Daoy (cell line): ENCODE data around the gene OR7G3. TPM values are rescaled to one million over a fixed set of nuclear protein-coding genes. Genes with fewer than 3 reads are reported as not detected.

ENCODE experiments used
- DNase-seq: peaks from one replicate; pipeline ENCODE4 v3.0.0-alpha.2; 2015; ENCODE audit warnings: low read depth
- total RNA-seq: library from RNA; depleted of rRNA; stranded (reverse); fragments of >200 nt; shearing (Covaris generic); gene quantifications from 2 replicates; pipeline ENCODE4 v1.2.3, GENCODE V29; 2014; rRNA removed

OR7G3 gene
- total RNA-seq, 1 experiment from 2014 or later, result not detected

- DNase-seq, result no peak
These were observed 19.4 kb downstream of the OR7G3 start, which contains the start of gene OR7G2 for GRCh38 chr19:9107375-9107774. OR7G2 (minus strand) TSS chr19:9107475; CDS start chr19:9103243, 4,232 bp downstream.

- DNase-seq, result no peak
These were observed 40.0 kb downstream of the OR7G3 start, which contains the start of gene OR1M1 for GRCh38 chr19:9086761-9087160. OR1M1 (plus strand) TSS chr19:9087061; CDS start chr19:9093245, 6,184 bp downstream.

GRCh38 chr19:9078651-9079050, 48.1 kb downstream of the OR7G3 start:
- no peak for DNase-seq

GRCh38 chr19:9076901-9077300, 49.8 kb downstream of the OR7G3 start:
- no peak for DNase-seq

Other genes with a start within 250 kb of the OR7G3 start
- gene MUC16, start 116.5 kb downstream of the OR7G3 start, total RNA-seq, result not detected in 2 replicates
- not detected in 2 replicates for gene OR1M1, start 39.9 kb downstream of the OR7G3 start, total RNA-seq
- gene OR7G2, start 19.5 kb downstream of the OR7G3 start, total RNA-seq, result not detected in 2 replicates
- gene OR7G1, start 11.2 kb downstream of the OR7G3 start, total RNA-seq, result not detected in 2 replicates
- gene ZNF317, start 13.4 kb upstream of the OR7G3 start, total RNA-seq, result 15.7 and 22.9 TPM in 2 replicates
- not detected in 2 replicates for gene OR7D2, start 52.0 kb upstream of the OR7G3 start, total RNA-seq
- gene OR7D4, start 92.6 kb upstream of the OR7G3 start, total RNA-seq, result not detected in 2 replicates
- gene OR7E24, start 124.0 kb upstream of the OR7G3 start, total RNA-seq, result not detected in 2 replicates
- gene ZNF699, start 182.9 kb upstream of the OR7G3 start, total RNA-seq, result 6.9 and 14.7 TPM in 2 replicates
- 13.5 and 15.4 TPM in 2 replicates for gene ZNF559, start 197.2 kb upstream of the OR7G3 start, total RNA-seq
- gene ZNF177, start 236.1 kb upstream of the OR7G3 start, total RNA-seq, result 0.09 and 0.69 TPM in 2 replicates